SU-DHL-6 (cell line): Measurements from ENCODE around the gene CPE.

Source experiments
- CTCF ChIP-seq: fragments of 200-600 bp; sonication (generic); IDR thresholded peaks from one replicate; pipeline ENCODE4 v1.5.1; 2017; ENCODE audit warnings: antibody characterized with exemption, mild to moderate bottlenecking, low read length, moderate library complexity; ENCODE audit not compliant: insufficient read depth, poor library complexity, severe bottlenecking
- EZH2phosphoT487 ChIP-seq: fragments of 200-600 bp; sonication (generic), shearing (Covaris generic); conservative IDR thresholded peaks from 2 replicates; pipeline ENCODE4 v1.6.1; 2018; ENCODE audit warnings: mild to moderate bottlenecking, antibody characterized with exemption, low read length, moderate library complexity, mixed read lengths

- no peak for TF ChIP-seq CTCF
- no peak for TF ChIP-seq EZH2phosphoT487
These were observed 60.5 kb downstream of the CPE start for GRCh38 chr4:165439344-165439743.
